ENCODE results near the gene XXYLT1. TPM values are rescaled to one million over a fixed set of nuclear protein-coding genes. Genes with fewer than 3 reads are reported as not detected.

XXYLT1 gene
- polyA plus RNA-seq, 2 of the 4 experiments (the other 2 are of a cell fraction), result 11.9 to 12.0 TPM

- no peak for DNase-seq (ENCODE audit: low read depth in 1 of 2, low spot score in 1 of 2)
- H3K27ac ChIP-seq, result no peak overlapping the region
- POLR2A ChIA-PET, result no interaction called here
- no peak overlapping the region for H3K4me3 ChIP-seq
- FAIRE-seq, result no peak
- ATAC-seq, result no peak
- no peaks in the 10 kb centered on the region; the same call in 2 of the 3 replicates for H3K4me1 ChIP-seq
- WGBS (ENCODE audit: missing lambda C conversion rate), result 90% methylated on average over 8 of the region's 8 CpGs
- CTCF ChIA-PET, result no interaction called here
- H3K9me3 ChIP-seq, result no peaks in the 10 kb centered on the region
- H3K4me2 ChIP-seq, result no peak overlapping the region
- TF ChIP-seq FOSL2 (IDR thresholded peaks at IDR 0.05) (no peak), FOSL2 (CRISPR knock-in tag; IDR thresholded peaks at IDR 0.05) (no peak), RFX5 (IDR thresholded peaks at IDR 0.05) (no peak)
Measured at GRCh38 chr3:195214381-195214780, 56.6 kb downstream of the XXYLT1 start.

GRCh38 chr3:195213639-195214315, 57.2 kb downstream of the XXYLT1 start:
- ChIA-PET POLR2A (no interaction called here), CTCF (no interaction called here)
- no peak overlapping the region for H3K4me2 ChIP-seq
- H3K4me1 ChIP-seq, result no peaks in the 10 kb centered on the region; the same call in 2 of the 3 replicates
- H3K4me3 ChIP-seq, result no peak overlapping the region
- no peak overlapping the region for H3K27ac ChIP-seq
- no peak for FAIRE-seq
- ATAC-seq, result no peak
- WGBS (ENCODE audit: missing lambda C conversion rate), result 97% methylated on average over 8 of the region's 9 CpGs
- no peak for TF ChIP-seq CBX2 (IDR thresholded peaks at IDR 0.05; ENCODE audit: borderline replicate concordance, low read depth)
- H3K9me3 ChIP-seq, result no peaks in the 10 kb centered on the region
- DNase-seq (ENCODE audit: low read depth in 1 of 2, low spot score in 1 of 2), result no peak

DNA sequence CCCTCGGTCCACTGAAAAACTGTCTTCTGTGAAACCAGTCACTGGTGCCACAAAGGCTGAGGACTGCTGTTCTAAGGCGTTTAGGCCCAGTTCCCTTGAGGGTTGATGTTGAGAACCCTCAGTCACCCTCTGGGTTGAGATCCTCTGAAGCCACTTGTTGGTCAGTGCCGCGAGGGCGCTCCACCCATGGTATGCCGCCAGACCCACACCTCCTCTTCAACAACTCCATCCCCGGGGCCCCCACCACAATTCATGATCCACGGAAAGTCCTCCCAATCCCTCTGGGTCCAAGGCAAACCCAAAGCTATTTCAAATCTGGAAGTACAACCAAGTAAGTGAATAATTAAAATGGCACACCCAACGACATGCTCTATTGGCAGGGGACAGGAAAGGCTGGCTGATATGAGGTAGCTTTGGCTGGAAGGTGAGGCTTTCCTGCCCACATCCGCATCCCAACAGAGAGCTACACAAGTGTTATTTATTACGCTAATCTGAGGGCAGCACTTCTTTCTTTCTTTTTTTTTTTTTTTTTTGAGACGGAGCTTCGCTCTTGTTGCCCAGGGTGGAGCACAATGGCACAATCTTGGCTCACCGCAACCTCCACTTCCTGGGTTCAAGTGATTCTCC, 58.1 kb downstream of the XXYLT1 start:
- Histone ChIP-seq H3K4me1 (no peaks in the 10 kb centered on the region; the same call in 2 of the 3 replicates), H3K4me3 (no peak overlapping the region), H3K27ac (no peak overlapping the region), H3K9me3 (no peaks in the 10 kb centered on the region), H3K4me2 (no peak overlapping the region)
- FAIRE-seq (no peak), ATAC-seq (no peak), DNase-seq (ENCODE audit: low read depth in 1 of 2, low spot score in 1 of 2) (no peak)
- TF ChIP-seq ZNF302 (CRISPR knock-in tag; IDR thresholded peaks at IDR 0.05), result no peak
- TF ChIP-seq SMC3 (IDR thresholded peaks at IDR 0.05), result no peak
- TF ChIP-seq JUN (IDR thresholded peaks at IDR 0.05), result no peak
- no peak for TF ChIP-seq PBX3 (IDR thresholded peaks at IDR 0.05)
- no peak for TF ChIP-seq MAZ (IDR thresholded peaks at IDR 0.05; ENCODE audit: borderline replicate concordance, low read depth, low read length)
- no peak for TF ChIP-seq ZFP36 (IDR thresholded peaks at IDR 0.05; ENCODE audit: borderline replicate concordance, partially characterized antibody)
- no peak for TF ChIP-seq CEBPB (IDR thresholded peaks at IDR 0.05)
- TF ChIP-seq, protein P1, sequence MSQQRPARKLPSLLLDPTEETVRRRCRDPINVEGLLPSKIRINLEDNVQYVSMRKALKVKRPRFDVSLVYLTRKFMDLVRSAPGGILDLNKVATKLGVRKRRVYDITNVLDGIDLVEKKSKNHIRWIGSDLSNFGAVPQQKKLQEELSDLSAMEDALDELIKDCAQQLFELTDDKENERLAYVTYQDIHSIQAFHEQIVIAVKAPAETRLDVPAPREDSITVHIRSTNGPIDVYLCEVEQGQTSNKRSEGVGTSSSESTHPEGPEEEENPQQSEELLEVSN (IDR thresholded peaks at IDR 0.05; ENCODE audit: borderline replicate concordance, low read depth), result no peak
- TF ChIP-seq EHMT2 (IDR thresholded peaks at IDR 0.05; ENCODE audit: low read depth), result no peak
- no peak for TF ChIP-seq NR3C1 (IDR thresholded peaks at IDR 0.05)
- TF ChIP-seq BHLHE40 (IDR thresholded peaks at IDR 0.05; ENCODE audit: low read depth, low read length), result no peak
- no peak for TF ChIP-seq CHD4 (IDR thresholded peaks at IDR 0.05; ENCODE audit: borderline replicate concordance)
- no peak for TF ChIP-seq RAD21 (conservative IDR thresholded peaks at IDR 0.05 in 1 of 2, IDR thresholded peaks at IDR 0.05 in 1 of 2)
- TF ChIP-seq FOSL2 (IDR thresholded peaks at IDR 0.05), result no peak
- TF ChIP-seq FOSL2 (CRISPR knock-in tag; IDR thresholded peaks at IDR 0.05), result no peak
- 89% methylated on average over 12 of the region's 14 CpGs for WGBS (ENCODE audit: missing lambda C conversion rate)
- POLR2A ChIA-PET, result no interaction called here
- CTCF ChIA-PET, result no interaction called here

GRCh38 chr3:195212033-195212748, 58.8 kb downstream of the XXYLT1 start:
- Histone ChIP-seq H3K4me3 (no peak overlapping the region), H3K4me1 (no peaks in the 10 kb centered on the region; the same call in 2 of the 3 replicates), H3K27ac (no peak overlapping the region), H3K9me3 (no peaks in the 10 kb centered on the region), H3K4me2 (no peak overlapping the region)
- ATAC-seq (no peak), DNase-seq (ENCODE audit: low read depth in 1 of 2, low spot score in 1 of 2) (no peak), FAIRE-seq (no peak)
- 86% methylated on average over 17 of the region's 22 CpGs for WGBS (ENCODE audit: missing lambda C conversion rate)
- ChIA-PET CTCF (no interaction called here), POLR2A (no interaction called here)
- TF ChIP-seq ZSCAN20 (CRISPR knock-in tag; IDR thresholded peaks at IDR 0.05) (no peak), POLR2A (IDR thresholded peaks at IDR 0.05; ENCODE audit: low read length) (no peak), FOSB (CRISPR knock-in tag; IDR thresholded peaks at IDR 0.05) (no peak), EHMT2 (IDR thresholded peaks at IDR 0.05; ENCODE audit: low read depth) (no peak), RARB (CRISPR knock-in tag; IDR thresholded peaks at IDR 0.05) (no peak), NR3C1 (IDR thresholded peaks at IDR 0.05) (no peak), ELK1 (IDR thresholded peaks at IDR 0.05; ENCODE audit: low read depth, low read length) (no peak), MAFK (IDR thresholded peaks at IDR 0.05; ENCODE audit: partially characterized antibody) (no peak), RCOR1 (IDR thresholded peaks at IDR 0.05; ENCODE audit: low read depth, low read length) (no peak), FOXS1 (CRISPR knock-in tag; IDR thresholded peaks at IDR 0.05) (no peak), POLR2AphosphoS2 (conservative IDR thresholded peaks at IDR 0.05; ENCODE audit: low read length) (no peak), TFCP2L1 (CRISPR knock-in tag; IDR thresholded peaks at IDR 0.05) (no peak), BHLHE40 (IDR thresholded peaks at IDR 0.05; ENCODE audit: low read depth, low read length) (no peak), RAD21 (conservative IDR thresholded peaks at IDR 0.05 in 1 of 2, IDR thresholded peaks at IDR 0.05 in 1 of 2) (no peak)
- TF ChIP-seq, protein P1 (IDR thresholded peaks at IDR 0.05; ENCODE audit: borderline replicate concordance, low read depth), result no peak

Data from A549 (cell line).